Measurements from ENCODE around the gene BMERB1. TPM values are rescaled to one million over a fixed set of nuclear protein-coding genes. Genes with fewer than 3 reads are reported as not detected.

BMERB1 gene
- total and polyA plus RNA-seq, 7 donors, result 26.6 to 133 (median 41.3) TPM

DNA sequence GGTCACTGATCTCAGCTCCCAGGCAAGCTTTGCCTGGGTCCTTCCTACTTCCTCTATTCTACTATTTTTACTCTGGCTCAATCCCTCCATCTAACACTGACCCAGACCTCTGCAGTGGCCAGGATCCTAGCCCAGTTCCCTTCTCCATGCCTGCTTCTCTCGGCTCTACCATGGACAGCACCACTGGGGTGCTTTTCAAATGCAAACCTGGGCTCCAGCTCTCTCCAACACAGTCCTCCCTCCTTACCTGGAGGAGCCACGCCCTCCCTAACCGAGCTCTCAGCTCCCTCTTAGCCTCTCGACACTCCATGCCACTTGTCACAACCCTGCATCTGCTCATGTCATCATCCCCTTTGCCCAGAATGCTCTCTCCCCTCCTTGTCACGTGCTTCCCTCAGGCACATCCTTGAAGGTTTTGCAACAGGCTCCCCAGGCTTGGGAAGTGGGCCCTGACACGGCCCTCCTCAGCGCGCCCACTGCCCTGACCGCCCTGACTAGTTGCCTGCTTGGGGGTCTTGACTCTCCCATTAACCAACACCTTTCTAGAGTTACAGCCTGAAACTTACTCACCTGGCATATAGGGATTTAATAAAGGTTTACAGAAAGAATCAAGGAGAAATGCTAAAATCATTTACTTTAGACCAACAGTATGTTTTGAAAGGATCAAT, 167.0 kb downstream of the BMERB1 start:
- intact Hi-C loops (cut with DNase I), result no loop called here
- ATAC-seq, result no peak
- WGBS, 3 donors, result 84 to 89% (median 85%) methylated on average over 9 of the region's 9 CpGs

GRCh38 chr16:15602285-15603044, 168.1 kb downstream of the BMERB1 start:
- Histone ChIP-seq H3K9me3 (no peaks in the 10 kb centered on the region), H3K4me3 (no peak overlapping the region), H3K27me3 (ENCODE audit: insufficient read depth in 3 of 3, low read length in 2 of 3) (no peaks in the 10 kb centered on the region), H3K36me3 (ENCODE audit: insufficient read depth in 1 of 2, low read depth in 1 of 2) (peaks cover 8 to 96% of the 10 kb centered on the region in 2 donors), H3K27ac (no peak overlapping the region), H3K4me1 (peaks cover 7% of the 10 kb centered on the region)
- DNase-seq, result no peak
- 96 to 97% (median 96%) methylated on average over 23 of the region's 23 CpGs for WGBS, 3 donors
- no peak for TF ChIP-seq CTCF (IDR thresholded peaks at IDR 0.05)
- no peak for ATAC-seq
- intact Hi-C loops (cut with DNase I), result no loop called here

More for the DNA sequence above, 167.0 kb downstream of the BMERB1 start:
- H3K4me3 ChIP-seq, result no peak overlapping the region
- peaks cover 8 to 96% of the 10 kb centered on the region in 2 donors for H3K36me3 ChIP-seq (ENCODE audit: insufficient read depth in 1 of 2, low read depth in 1 of 2)
- no peak for TF ChIP-seq CTCF (IDR thresholded peaks at IDR 0.05)
- H3K9me3 ChIP-seq, result no peaks in the 10 kb centered on the region
- DNase-seq, result no peak
- H3K27ac ChIP-seq, result no peak overlapping the region
- H3K27me3 ChIP-seq (ENCODE audit: insufficient read depth in 3 of 3, low read length in 2 of 3), result no peaks in the 10 kb centered on the region
- peaks cover 10% of the 10 kb centered on the region for H3K4me1 ChIP-seq

DNA sequence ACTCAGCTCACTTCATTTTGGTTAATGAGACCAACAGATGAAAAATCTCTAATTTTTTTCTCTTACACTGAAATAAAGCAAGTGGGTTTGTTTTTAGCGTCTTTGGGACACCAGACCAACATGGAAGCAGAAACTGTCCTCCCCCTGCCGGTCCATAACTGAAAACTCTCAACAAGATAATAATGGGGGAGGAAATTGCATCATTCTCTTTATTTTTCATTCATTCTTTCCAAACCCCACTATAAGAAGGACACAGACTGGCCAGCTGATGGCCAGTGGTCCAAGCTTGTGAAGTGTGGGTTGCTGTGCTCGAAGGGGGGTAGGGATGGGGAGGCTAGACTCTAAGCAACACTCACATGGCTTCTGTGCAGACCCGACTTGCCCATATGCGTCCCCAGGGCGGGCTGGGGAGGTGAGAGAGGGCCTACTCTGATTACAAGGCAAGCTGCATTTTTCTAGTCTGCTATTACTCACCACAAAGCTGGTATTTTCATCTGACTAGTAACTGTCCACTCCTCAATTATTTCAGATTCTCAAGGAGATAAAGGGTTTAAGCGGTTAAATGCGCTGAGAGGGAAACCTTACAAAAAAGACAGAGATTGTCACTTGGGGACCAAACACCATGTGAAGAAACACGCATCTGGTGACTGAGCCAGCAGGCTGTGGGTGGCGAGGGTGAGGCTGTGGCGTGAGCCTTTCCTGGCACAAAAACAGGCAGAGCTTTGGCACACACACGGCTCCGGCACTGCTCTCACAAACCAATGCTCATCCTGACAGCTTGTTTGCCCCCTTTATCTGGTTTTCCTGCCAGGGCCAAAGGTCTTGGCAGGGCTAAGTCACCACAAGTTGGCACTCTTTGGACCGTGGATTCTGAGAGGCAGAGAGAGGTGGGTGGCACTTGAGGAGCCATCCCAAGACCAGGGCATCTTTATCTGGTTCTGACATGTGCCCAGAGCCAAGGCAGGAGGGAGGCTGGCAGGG, 170.4 kb downstream of the BMERB1 start:
- no peak for TF ChIP-seq CTCF (IDR thresholded peaks at IDR 0.05)
- no peaks in the 10 kb centered on the region for H3K27me3 ChIP-seq (ENCODE audit: insufficient read depth in 3 of 3, low read length in 2 of 3)
- WGBS, 3 donors, result 66 to 79% (median 68%) methylated on average over 14 of the region's 14 CpGs
- intact Hi-C loops (cut with DNase I), result loop anchor here (5.0 kb wide), 2 partner anchors 42 to 82 kb away; no protein-coding TSS in a partner anchor
- H3K4me1 ChIP-seq, result peaks cover 25% of the 10 kb centered on the region
- H3K4me3 ChIP-seq, result no peak overlapping the region
- DNase-seq, result no peak
- H3K27ac ChIP-seq, result peak overlapping the region; percentile 40
- H3K9me3 ChIP-seq, result no peaks in the 10 kb centered on the region
- no peak for ATAC-seq
- H3K36me3 ChIP-seq (ENCODE audit: insufficient read depth in 1 of 2, low read depth in 1 of 2), result peaks cover 7 to 89% of the 10 kb centered on the region in 2 donors

DNA sequence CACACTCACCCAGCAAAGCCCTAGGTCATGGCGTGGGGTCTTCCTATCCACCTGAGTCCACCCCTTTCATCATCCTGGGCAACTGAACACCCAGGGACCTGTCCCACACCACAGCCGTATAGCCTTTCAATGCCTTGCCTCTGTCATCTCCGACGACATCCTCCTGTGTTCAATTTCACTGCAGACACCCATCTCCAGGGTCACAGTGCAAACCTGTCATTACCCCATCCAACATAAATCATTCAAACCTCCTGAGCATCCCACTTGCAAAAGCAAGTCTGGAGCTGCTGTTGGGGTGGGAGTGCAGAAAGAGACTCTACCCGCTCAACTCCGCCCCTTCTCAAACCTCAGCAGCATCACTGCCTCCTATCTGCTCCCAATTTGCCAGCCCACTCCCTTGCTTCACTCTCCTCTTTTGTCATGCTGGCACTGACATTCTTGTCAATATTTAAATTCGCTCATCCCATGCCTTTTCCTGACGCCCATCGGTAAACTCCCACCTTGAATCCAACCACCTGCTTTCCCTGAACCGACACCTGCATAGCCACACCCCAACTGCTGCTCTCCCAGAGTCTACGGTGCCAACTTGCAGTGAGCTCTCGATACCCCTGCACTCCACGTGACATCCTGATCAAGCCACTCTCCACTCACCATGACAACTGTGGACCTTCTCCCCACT, 171.6 kb downstream of the BMERB1 start:
- H3K4me3 ChIP-seq, result no peak overlapping the region
- intact Hi-C loops (cut with DNase I), result loop anchor here (5.0 kb wide), 2 partner anchors 44 to 84 kb away; no protein-coding TSS in a partner anchor
- no peak for ATAC-seq
- peaks cover 5 to 88% of the 10 kb centered on the region in 2 donors for H3K36me3 ChIP-seq (ENCODE audit: insufficient read depth in 1 of 2, low read depth in 1 of 2)
- H3K4me1 ChIP-seq, result peaks cover 36% of the 10 kb centered on the region
- no peak for DNase-seq
- no peak for TF ChIP-seq CTCF (IDR thresholded peaks at IDR 0.05)
- no peaks in the 10 kb centered on the region for H3K27me3 ChIP-seq (ENCODE audit: insufficient read depth in 3 of 3, low read length in 2 of 3)
- 91 to 94% (median 91%) methylated on average over 13 of the region's 13 CpGs for WGBS, 3 donors
- no peaks in the 10 kb centered on the region for H3K9me3 ChIP-seq
- H3K27ac ChIP-seq, result peak overlapping the region; percentile 40
